Skin of body (tissue), 2 donors: ENCODE results near the gene TTC28. TPM values are rescaled to one million over a fixed set of nuclear protein-coding genes. Genes with fewer than 3 reads are reported as not detected.
"Not testable (repeated sequence)": the region's sequence is repeated elsewhere in the genome, so short reads cannot be mapped to it uniquely, and the experiment has no call there.

Experiments
- DNase-seq: peaks from one replicate; lab custom pipeline; 2025; lab: John Stamatoyannopoulos, UW
- total RNA-seq: library from RNA; depleted of rRNA; stranded (reverse); fragments of >200 nt; gene quantifications from one replicate; pipeline ENCODE4 v1.2.3, GENCODE V29; 2014

Gene TTC28
- total RNA-seq, 1 donor from 2014 or later: 29.0 TPM

DNA sequence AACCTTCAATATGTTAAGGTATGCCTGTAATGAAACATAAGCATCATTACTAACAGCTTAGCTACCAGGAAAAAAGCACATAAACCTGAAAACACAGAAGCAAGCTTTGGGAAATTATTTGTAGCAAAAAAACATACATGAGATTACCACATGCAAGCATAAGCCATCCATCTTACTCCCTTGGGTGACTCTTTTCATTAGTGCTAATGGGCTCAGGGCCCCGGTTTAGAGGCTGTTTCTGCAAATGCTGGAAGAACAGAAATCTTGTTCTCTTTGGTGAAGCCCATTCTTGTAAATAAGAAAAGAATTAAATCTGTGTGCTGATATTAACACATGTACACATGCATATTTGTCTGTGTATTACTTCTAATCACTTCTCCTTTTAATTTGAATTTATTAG is 314.3 kb downstream of the TTC28 start:
- no peak for DNase-seq

DNA sequence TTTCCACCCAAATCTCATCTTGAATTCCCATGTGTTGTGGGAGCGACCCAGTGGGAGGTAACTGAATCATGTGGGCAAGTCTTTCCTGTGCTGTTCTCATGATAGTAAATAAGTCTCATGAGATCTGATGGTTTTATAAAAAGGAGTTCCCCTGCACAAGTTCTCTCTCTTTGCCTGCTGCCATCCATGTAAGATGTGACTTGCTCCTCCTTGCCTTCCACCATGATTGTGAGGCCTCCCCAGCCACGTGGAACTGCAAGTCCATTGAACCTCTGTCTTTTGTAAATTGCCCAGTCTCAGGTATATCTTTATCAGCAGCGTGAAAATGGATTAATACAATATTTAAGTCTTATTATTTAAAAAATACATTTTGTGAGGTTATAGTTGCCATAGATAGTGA is 315.5 kb downstream of the TTC28 start:
- DNase-seq: not testable (repeated sequence)

DNA sequence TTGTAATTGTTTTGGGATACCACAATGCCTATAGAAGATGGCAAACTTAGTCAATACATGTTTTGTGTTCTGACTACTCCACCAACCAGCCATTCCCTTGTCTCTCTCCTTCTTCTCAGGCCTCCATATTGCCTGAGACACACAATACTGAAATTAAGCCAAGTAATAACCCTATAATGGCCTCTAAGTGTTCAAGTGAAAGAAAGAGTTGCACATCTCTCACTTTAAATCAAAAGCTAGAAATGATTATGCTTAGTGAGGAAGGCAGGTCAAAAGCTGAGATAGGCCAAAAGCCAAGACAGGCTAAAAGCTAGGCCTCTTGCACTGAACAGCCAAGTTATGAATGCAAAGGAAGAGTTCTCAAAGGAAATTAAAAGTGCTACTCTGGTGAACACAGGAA is 318.7 kb downstream of the TTC28 start:
- no peak for DNase-seq

DNA sequence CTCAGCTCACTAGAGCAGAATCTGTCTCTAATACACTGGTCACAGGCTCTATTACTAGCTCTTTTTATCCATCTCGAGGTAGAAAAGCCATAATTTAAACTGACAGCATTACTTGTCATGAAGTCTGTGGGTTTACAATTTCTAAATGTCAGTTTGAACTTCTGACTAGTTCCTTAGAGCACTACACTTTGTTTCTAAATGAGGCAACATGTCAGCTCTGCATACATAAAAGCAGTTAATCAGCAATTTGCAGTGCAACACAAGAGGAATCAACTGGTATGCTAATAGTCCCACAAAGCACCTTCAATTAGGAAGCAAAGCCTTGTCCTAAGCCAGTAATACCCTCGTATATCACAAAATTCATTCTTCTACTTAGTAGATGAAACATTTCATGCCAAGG is 321.3 kb downstream of the TTC28 start:
- DNase-seq: no peak

DNA sequence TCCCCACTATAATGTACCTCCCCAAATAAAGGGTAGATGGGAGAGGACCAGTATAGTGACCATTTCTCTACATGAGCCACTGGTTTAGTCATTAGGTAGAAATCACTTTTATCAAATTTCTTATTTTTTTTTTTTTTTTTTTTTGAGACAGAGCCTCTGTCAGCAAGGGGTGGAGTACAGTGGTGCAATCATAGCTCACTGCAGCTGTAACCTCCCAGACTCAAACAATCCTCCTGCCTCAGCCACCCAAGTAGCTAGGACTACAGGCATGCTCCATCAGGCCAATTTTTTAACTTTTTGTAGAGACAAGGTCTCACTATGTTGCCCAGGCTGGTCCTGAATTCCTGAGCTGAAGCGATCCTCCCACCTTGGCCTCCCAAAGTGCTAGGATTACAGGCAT is 322.4 kb downstream of the TTC28 start:
- DNase-seq: no peak

DNA sequence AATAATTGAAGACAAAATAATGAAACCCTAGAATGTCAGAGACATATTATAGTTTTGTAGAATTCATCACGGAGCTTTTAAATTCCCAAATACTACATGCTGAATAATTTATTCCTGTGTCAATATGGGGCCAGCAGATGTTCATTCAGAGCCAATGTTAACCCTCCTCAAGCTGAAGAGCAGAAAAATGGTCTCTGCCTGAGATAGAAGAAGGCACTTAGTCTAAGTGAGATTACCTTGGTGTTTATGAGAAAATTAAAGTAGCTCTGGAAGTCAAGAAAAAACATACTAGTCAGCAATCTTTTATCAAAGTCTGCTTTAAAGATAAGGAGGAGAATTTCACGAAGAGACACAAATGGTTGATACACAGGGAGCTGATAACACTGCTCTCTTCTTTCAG is 328.2 kb downstream of the TTC28 start:
- no peak for DNase-seq

DNA sequence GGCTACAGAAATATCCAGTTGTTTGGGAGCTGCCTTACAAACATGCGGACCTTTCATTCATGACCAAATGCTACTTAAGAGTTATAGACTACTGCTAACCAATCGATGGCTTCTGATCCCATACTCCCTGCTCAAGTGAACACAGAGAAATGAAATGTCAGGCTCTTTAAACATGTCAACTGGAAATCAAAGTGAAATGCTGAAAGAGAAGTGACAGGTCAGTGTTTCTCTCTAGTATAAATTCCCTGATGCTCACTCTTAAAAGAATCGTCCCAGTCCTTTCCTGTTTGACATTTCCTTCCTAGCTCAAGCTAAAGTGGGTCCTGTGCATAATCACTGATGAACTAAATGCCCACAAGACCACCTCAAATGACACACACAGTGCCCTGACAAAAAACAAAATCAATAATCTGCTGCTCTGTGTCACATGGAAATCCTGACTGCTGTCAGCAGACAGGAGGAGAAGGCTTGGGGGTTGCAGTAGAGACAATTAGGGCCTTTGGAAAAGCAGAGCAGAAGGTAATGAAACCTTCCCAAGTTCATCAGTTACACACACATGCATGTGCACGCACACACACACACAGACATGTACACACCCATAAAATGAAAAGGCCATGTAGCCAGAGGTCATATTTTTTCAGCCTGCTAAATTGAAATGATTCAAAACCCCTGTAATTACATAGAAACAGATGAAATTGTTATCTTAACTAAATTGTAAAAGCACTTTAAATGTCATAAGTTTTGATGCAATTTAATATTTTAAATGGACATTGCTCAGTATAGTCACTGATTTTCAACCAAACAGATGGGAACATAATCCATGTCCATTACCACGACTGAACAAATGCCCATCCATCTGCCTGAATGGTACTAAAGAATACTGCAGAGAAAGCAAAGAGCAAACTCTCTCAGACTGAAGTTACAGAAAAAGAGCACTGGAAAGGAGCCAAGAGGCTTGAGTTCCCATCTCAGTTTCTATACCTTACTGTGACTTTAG is 330.7 kb downstream of the TTC28 start:
- DNase-seq: no peak

DNA sequence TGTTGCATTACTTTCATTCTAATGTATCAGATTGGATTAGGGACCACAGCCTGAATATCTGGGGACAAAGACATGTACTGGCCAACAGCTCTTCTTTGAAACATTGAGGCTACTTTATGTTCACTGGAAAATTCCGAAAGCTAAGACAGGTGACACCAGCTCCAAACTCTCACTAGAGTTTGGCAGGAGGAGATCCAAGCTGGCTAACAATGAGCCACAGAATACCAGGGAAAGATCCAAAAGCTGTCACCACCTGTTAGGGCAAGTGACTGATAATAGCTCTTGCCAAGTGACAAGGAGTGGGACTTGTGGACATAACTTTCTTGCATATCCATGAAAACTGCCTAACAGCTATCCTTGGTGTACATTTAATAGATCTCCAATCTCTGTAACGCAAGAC is 333.3 kb downstream of the TTC28 start:
- no peak for DNase-seq

DNA sequence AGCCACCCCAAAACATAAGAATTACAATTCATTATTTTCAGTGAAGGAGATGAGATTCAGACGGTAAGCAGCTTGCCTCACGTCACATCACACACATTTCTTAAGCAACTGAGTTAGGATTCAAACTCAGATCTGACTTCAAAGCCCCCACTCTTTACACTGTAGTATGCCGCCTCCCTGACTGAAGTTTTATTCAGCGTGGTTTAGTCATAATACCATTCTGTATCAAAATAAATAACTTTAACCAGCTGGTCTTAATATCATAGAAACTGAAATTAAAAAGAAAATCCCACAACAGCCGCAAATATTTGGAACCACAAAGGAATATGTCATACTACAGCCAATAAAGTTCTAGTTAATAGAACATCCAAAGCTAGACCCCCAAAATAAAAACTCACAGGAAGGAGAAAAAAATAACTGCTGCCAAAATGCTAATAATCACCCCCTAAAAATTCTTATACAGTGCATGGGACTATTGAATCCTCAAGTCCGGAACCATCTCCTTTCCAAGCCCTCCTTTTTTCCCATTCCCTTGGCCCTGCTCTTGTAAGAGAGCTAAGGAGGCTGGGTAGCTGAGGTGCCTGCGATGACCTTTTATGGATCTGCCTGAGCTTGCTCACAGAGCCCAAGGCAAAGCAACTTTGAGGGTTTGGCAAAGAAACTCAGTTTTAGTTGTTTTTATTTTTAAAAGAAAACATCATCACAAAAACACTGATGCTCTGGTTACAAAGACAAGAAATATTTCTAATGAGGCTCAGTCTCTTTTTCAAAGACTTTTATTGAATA is 334.5 kb downstream of the TTC28 start:
- DNase-seq: no peak

DNA sequence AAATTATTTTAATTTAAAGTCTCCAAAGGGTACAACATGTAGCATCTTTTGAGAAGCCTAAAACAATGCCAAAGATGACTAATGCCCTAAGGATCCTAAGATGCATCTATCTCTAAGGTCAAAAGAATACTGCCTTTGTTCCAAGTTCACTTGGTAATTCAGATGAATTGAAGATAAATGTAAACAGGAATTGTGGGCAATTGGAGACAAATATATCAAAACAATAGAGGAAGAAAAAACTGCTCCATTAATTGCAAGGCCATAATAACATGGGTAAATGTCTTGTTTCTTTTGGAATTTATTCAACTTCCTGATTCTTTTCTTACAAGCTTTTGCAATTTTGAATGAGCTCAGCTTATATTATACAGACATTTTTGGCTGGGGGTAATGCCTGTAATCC is 338.6 kb downstream of the TTC28 start:
- DNase-seq: no peak

DNA sequence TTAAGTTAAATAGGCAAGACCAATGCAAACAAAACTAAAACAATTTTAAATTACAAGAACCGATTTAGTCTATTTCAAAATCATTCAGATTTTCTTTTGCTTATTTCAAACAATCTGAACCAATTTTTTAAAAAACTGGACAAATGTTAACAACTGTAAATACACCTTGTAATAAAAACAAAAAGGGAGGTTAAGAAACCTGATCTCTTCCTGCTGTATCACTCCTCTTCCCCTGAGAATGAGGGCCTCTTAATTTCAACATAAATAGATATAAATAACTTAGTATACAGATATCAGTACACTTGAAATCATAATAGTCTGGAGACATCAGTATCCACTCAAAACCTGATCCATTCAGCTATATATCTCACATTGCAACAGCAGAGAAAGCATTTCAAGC is 346.6 kb downstream of the TTC28 start:
- no peak for DNase-seq

DNA sequence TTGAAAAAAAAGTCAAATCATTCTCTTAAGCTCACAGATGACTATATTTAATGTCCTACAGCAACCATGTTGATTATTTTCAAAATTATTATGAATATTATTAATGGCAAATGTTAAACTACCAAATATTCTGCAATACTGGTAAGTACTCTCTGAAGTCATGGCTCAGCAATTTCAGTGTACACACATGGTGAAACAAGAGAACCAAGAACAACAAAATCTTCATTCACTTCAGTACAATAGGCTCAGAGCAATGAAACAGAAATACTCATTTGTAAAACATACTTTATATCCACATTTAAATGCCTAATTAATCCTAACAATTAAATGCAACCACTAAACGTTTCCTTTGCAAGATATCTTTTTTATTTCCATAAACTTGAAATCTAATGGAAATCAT is 347.2 kb downstream of the TTC28 start:
- DNase-seq: no peak

DNA sequence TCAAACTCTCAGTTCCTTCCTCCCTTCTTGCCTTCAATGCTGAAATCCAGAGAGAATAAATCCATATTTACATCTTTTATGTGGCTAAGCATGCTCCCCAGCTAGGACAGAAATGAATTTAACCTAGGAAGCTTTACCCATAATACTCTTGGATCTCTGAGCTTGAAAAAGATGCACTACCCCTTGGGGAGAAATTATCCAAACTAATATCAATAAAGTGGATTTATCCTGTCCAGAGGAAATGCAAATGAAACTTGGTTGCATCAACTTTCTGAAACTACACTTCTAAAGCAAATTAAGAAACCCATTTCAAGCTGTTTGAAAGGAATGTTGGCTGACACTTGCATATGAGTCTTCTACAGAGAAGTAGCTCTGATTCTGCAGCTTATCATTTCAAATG is 347.9 kb downstream of the TTC28 start:
- DNase-seq: no peak

DNA sequence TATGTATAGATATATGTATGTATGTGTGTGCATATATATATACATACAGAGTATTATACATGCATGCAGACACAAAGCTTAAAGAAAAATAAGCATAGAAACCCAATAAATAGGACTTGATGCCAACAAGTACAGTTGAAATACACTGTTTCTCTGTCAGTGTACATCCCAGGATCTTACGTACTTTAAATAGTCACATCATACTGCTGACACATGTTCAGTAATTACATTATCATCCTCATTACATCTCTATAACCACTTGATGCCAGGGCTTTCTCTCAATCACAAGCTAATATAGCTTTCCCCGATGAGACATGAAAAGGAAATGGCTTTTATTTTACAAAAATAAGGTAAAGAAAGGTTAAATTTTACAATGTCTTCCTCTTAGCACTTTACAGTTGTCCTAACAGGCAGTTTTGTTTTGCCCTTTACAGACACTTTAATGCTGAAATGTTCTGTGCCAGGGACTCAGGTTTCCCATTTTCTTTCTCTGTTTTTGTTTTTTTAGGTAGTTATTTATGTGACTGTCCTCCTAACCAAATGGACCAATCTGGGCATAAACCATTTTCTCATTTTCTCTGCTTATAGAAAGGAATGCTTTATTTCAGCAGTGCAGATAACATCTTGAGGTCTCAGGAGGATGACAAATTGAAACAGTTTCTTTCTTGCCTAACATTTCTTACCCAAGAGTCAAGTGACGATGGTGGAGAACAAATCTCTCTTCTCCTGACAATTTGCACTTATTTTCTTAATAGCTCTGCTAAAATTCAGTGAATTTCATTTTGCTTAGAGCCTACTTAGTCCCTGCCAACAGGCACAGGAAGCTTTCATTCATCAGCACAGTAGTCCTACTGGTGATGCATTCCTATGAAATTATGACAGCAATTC is 350.2 kb downstream of the TTC28 start:
- no peak for DNase-seq

DNA sequence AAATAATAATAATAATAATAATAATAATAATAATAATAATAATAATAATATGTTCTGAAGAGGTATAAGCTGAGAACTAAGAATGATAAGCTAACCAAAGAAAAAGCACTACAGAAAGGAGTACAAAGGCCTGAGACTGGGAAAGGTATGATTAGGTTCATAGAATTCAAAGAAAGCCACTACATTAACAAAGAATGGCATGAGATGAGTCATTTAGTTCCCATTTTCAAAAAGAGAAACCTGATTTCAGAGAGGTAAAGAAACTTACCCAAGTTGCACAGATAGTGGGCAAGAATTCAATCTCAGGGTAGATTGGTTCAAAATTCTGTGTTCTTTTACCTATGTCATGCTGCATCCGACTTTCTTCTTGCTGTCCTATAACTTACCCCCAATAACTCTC is 350.9 kb downstream of the TTC28 start:
- no peak for DNase-seq

DNA sequence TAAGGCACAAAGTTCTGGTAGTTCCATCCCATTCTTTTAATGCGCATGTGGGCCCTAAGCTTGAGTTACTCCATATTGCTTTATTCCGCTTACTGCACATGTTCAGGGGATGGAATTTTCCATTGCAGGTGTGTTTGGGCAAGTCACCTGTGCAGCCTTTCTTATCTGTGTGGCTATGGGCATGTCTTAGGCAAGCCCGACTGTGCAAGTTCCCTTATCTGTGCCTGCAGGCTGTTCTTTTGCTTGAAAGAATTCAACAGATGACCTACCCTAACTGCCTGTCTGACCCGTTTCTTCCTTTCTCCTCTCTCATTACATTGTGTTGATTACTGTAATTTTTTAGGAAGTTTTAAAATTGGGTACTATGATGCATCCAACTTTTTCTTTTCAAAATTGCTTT is 363.6 kb downstream of the TTC28 start:
- DNase-seq: no peak

DNA sequence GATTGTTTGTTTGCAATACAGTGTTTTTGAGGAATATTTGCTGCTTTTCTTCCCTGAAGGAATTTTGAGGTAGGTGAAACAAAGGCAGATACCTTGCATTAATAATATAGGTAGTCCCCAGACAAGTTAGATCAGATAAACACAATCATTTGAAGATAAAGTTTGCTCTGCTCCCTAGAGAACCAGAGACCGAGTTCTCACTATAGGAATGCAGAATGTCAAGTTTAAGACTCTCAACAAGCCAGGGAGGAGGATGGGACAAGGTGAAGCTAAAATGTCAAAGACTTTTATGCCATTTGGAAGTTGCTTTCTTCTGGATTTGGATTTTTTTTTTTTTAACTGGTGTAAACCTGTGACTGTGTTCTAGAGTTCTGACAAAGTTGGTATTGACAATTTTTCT is 364.7 kb downstream of the TTC28 start:
- no peak for DNase-seq

DNA sequence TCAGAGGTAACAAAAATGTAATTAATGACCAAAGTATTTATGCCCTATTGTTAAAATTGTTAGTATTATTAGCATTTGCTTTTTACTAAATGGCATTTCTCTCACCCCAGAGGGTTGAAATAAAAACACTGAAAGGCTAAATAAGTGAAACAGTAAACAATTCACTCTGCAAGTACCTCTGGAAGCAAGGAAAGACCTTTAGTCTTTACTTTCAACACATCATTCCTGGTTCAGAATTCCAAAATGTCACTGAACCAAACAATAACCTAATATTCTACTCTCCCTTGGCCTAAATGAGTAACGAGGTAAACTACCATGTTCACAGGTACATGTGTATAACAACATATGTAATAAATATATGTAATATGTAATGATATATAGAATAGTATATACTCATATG is 369.3 kb downstream of the TTC28 start:
- no peak for DNase-seq

DNA sequence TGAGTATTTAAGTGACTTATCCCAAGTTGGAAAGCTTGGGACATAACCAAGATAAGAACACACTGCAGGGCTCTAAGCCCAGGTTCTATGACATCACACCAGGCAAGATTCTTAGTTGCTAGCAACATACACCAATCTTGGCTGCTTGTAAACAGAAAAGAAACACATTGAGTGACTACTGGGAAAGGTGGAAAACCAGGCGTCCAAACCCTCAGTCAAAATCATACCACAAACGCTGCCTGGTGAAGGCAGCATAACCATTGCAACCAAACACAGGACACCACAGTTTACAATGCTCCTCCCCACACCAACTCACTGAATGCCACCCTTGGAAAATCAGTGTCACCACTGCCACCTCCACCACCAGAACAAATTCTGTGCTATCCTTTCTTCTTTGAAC is 379.9 kb downstream of the TTC28 start:
- DNase-seq: peak; percentile 7

DNA sequence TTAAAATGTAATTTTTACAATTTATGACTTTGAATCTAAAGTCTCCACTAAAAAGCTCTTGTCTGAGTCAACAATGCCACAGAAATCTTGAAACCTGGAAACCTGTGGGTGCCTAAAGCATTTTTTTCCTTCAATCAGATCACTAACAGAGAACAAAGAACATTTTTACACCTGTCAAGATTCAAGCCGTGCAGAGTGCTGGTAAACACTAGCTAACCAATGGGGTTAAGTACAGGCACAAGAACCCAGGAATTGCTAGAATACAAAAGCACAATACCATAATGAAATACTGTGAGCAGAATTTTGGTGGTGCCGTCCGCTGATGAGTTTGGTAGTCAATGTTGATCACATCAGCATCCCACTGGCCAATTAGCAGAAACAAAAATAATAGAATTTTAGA is 380.3 kb downstream of the TTC28 start:
- DNase-seq: no peak

DNA sequence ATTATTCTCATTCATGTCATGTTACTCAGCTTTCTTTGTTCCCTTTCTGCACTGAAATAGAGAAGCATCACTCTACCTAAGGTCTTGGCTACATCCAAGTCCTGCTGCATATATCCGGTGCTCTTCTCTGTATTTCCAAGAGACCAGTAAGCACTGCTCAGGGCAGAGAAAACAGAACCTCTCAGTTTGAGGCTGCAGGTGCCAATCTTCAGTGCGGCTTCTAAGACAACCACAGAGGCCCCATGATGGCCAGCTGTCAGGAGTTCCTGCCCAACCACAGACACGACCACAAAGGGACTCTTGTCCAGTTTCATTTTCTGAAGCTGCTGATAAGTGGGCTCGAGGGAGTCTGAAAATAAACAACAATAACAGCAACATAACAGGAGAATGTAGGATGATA is 382.1 kb downstream of the TTC28 start:
- DNase-seq: no peak

DNA sequence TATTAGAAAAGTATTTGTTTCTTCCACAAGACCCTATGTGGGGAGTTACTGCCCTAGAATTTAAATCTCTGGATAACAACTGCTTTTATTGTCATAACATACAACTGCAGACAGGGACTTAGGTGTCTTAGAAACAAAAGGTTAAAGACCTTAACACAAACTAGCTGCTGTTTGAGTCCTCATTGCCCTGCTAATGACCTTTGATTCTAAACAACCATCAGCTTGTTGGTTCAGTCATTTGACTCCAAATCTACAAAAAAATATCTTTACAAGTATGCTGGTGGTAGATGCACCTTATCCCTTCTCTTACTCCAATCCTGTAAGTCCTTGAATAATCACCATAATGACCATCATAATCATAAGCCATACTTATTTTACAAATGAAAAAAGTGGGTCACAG is 383.2 kb downstream of the TTC28 start:
- no peak for DNase-seq
